ENCODE measurements around the gene PRR14.
"Not testable (repeated sequence)": the region's sequence is repeated elsewhere in the genome, so short reads cannot be mapped to it uniquely, and the experiment has no call there.

PRR14 gene

GRCh38 chr16:30637139-30637538, 13.6 kb upstream of the PRR14 start:
- not testable (repeated sequence) for H3K36me3 ChIP-seq (ENCODE audit: control insufficient read depth, low read depth, low read length); H3K4me3 ChIP-seq (ENCODE audit: low read length); H3K9me3 ChIP-seq (ENCODE audit: control insufficient read depth, low read depth, low read length); H3K4me1 ChIP-seq (ENCODE audit: control insufficient read depth, low read depth, low read length); H3K27ac ChIP-seq (ENCODE audit: low read length); H3K9ac ChIP-seq (ENCODE audit: low read length); H3K27me3 ChIP-seq (ENCODE audit: control insufficient read depth, insufficient read depth, low read length)

DNA sequence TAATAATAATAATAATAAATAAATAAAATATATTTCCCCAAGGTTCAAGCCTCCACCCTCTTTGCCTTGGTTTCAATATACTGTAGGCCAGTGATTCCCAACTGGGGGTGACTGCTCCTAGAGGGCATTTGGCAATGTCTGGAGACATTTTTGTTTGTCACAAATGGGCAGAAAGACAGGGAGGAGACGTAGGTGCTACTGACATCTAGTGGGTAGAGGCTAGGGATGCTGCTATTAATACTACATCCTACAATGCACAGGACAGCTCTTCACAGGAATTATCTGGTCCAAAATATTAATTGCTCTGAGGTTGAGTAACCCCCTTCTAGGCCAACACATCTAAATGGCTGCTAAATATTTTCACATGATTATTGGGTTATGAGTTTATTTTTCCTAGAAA, 12.8 kb upstream of the PRR14 start:
- peaks cover 6% of the 10 kb centered on the region for H3K27me3 ChIP-seq (ENCODE audit: control insufficient read depth, insufficient read depth, low read length)
- no peaks in the 10 kb centered on the region for H3K9me3 ChIP-seq (ENCODE audit: control insufficient read depth, low read depth, low read length)
- H3K9ac ChIP-seq (ENCODE audit: low read length) = no peak overlapping the region
- H3K4me1 ChIP-seq (ENCODE audit: control insufficient read depth, low read depth, low read length) = peaks cover 5% of the 10 kb centered on the region
- no peak overlapping the region for H3K4me3 ChIP-seq (ENCODE audit: low read length)
- no peaks in the 10 kb centered on the region for H3K36me3 ChIP-seq (ENCODE audit: control insufficient read depth, low read depth, low read length)
- H3K27ac ChIP-seq (ENCODE audit: low read length) = no peak overlapping the region

DNA sequence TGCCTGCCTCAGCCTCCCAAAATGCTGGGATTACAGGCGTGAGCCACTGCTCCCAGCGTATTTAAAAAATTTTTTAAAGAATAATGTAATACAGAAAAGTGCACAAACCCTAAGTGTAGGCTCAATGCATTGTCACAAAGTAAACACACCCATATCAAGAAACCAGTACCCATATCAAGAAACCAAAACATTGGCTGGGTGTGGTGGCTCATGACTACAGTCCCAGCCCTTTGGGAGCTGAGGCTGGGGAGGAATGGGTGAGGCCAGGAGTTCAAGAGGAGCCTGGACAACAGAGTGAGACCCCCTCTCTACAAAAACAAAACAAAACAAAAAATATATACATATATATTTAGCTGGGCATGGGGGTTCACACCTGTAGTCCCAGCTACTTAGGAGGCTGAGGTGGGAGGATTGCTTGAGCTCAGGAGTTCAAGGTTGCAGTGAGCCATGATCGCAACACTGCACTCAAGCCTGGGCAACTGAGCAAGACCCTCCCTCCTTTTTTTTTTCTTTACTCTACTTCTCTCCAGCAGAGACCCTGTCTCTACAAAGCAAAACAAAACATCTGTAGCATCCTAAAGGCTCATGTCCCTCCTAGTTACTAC, 9.3 kb upstream of the PRR14 start:
- Histone ChIP-seq H3K9me3 (ENCODE audit: control insufficient read depth, low read depth, low read length) (no peaks in the 10 kb centered on the region), H3K4me1 (ENCODE audit: control insufficient read depth, low read depth, low read length) (no peaks in the 10 kb centered on the region), H3K9ac (ENCODE audit: low read length) (no peak overlapping the region), H3K27ac (ENCODE audit: low read length) (no peak overlapping the region), H3K27me3 (ENCODE audit: control insufficient read depth, insufficient read depth, low read length) (peaks cover 6% of the 10 kb centered on the region), H3K36me3 (ENCODE audit: control insufficient read depth, low read depth, low read length) (no peaks in the 10 kb centered on the region), H3K4me3 (ENCODE audit: low read length) (no peak overlapping the region)

GRCh38 chr16:30644334-30644830, 6.4 kb upstream of the PRR14 start:
- Histone ChIP-seq H3K27ac (ENCODE audit: low read length) (no peak overlapping the region), H3K9ac (ENCODE audit: low read length) (no peak overlapping the region), H3K9me3 (ENCODE audit: control insufficient read depth, low read depth, low read length) (no peaks in the 10 kb centered on the region)

GRCh38 chr16:30645727-30646126, 5.0 kb upstream of the PRR14 start:
- Histone ChIP-seq H3K27ac (ENCODE audit: low read length) (no peak overlapping the region), H3K9me3 (ENCODE audit: control insufficient read depth, low read depth, low read length) (no peaks in the 10 kb centered on the region), H3K36me3 (ENCODE audit: control insufficient read depth, low read depth, low read length) (no peaks in the 10 kb centered on the region), H3K27me3 (ENCODE audit: control insufficient read depth, insufficient read depth, low read length) (no peaks in the 10 kb centered on the region), H3K4me3 (ENCODE audit: low read length) (no peak overlapping the region), H3K9ac (ENCODE audit: low read length) (no peak overlapping the region), H3K4me1 (ENCODE audit: control insufficient read depth, low read depth, low read length) (peaks cover 5% of the 10 kb centered on the region)

More at GRCh38 chr16:30644334-30644830, 6.4 kb upstream of the PRR14 start:
- Histone ChIP-seq H3K27me3 (ENCODE audit: control insufficient read depth, insufficient read depth, low read length) (peaks cover 6% of the 10 kb centered on the region), H3K4me3 (ENCODE audit: low read length) (no peak overlapping the region), H3K36me3 (ENCODE audit: control insufficient read depth, low read depth, low read length) (no peaks in the 10 kb centered on the region), H3K4me1 (ENCODE audit: control insufficient read depth, low read depth, low read length) (no peaks in the 10 kb centered on the region)

- Histone ChIP-seq H3K27me3 (ENCODE audit: control insufficient read depth, insufficient read depth, low read length) (peaks cover 6% of the 10 kb centered on the region), H3K4me1 (ENCODE audit: control insufficient read depth, low read depth, low read length) (peaks cover 8% of the 10 kb centered on the region), H3K27ac (ENCODE audit: low read length) (no peak overlapping the region), H3K4me3 (ENCODE audit: low read length) (no peak overlapping the region), H3K9ac (ENCODE audit: low read length) (no peak overlapping the region), H3K9me3 (ENCODE audit: control insufficient read depth, low read depth, low read length) (no peaks in the 10 kb centered on the region), H3K36me3 (ENCODE audit: control insufficient read depth, low read depth, low read length) (no peaks in the 10 kb centered on the region)
Observed at GRCh38 chr16:30647274-30647571, 3.5 kb upstream of the PRR14 start.

- peaks cover 17% of the 10 kb centered on the region for H3K27me3 ChIP-seq (ENCODE audit: control insufficient read depth, insufficient read depth, low read length)
- H3K27ac ChIP-seq (ENCODE audit: low read length) = peak overlapping the region; percentile 72
- H3K4me3 ChIP-seq (ENCODE audit: low read length) = peak overlapping the region; percentile 34
- H3K9ac ChIP-seq (ENCODE audit: low read length) = peak overlapping the region; percentile 38
- no peaks in the 10 kb centered on the region for H3K36me3 ChIP-seq (ENCODE audit: control insufficient read depth, low read depth, low read length)
- H3K9me3 ChIP-seq (ENCODE audit: control insufficient read depth, low read depth, low read length) = no peaks in the 10 kb centered on the region
- peaks cover 8% of the 10 kb centered on the region for H3K4me1 ChIP-seq (ENCODE audit: control insufficient read depth, low read depth, low read length)
Observed at GRCh38 chr16:30649725-30650368, 913 bp upstream of the PRR14 start.

DNA sequence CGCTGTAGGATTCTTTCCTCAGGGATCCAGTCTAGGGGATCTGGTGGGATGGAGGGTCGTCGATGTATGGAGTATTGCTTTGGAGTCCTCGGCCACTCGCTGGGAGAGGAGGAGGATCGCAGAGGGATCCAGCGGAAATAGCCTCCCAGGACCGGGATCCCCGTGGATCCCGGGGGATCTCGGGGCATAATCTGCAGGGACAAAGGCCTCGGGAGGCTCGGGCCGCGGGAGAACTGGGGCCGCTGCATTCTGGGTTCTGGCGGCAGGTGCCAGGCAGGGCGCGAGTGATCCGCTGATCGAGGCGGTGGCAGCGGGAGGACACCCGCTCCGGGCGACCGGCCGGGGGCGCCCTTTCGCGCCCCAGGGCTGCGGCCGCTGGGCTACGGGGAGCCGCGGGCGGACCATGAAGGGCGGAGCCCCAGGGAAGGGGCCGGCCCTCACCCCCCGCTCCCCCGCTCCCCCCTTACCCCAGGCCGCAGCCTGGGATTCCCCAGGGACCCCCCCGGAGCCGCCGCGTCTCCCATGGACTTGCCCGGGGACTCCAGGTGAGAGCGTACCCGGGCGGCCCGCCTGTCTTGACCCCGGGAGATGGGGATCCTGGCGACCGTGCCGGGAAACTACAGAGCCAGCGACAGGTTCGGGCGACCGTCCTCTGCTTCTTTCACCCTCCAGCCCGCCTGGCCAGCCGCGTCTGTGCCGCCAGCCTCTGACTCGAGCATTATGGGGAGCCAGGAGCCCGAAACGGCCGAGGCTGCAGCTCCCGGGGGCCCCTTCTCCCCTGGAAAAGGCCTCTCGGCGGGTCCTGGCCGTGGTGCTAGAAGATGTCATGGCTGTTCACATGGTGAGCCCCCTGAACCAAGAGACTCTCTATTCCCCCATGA, 604 bp downstream of the PRR14 start:
- no peaks in the 10 kb centered on the region for H3K9me3 ChIP-seq (ENCODE audit: control insufficient read depth, low read depth, low read length)
- peaks cover 17% of the 10 kb centered on the region for H3K27me3 ChIP-seq (ENCODE audit: control insufficient read depth, insufficient read depth, low read length)
- peak overlapping the region; percentile 77 for H3K4me3 ChIP-seq (ENCODE audit: low read length)
- H3K9ac ChIP-seq (ENCODE audit: low read length) = peak overlapping the region; percentile 66
- no peak overlapping the region for H3K27ac ChIP-seq (ENCODE audit: low read length)
- H3K4me1 ChIP-seq (ENCODE audit: control insufficient read depth, low read depth, low read length) = peaks cover 8% of the 10 kb centered on the region
- H3K36me3 ChIP-seq (ENCODE audit: control insufficient read depth, low read depth, low read length) = no peaks in the 10 kb centered on the region

DNA sequence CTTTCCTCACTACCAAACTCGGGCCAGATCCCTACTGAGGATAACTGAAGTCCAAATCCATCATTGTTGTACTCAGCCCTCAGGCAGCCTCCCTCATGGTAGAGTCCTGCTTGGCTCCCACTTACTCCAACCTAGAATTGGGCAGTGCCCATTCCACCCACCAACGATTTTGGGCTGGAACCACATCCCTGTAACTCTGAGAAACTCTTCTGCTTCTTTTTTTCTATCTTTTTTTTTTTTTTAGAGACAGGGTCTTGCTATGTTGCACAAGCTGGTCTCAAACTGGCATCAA, 1.2 kb downstream of the PRR14 start:
- peaks cover 8% of the 10 kb centered on the region for H3K4me1 ChIP-seq (ENCODE audit: control insufficient read depth, low read depth, low read length)
- no peak overlapping the region for H3K9ac ChIP-seq (ENCODE audit: low read length)
- no peaks in the 10 kb centered on the region for H3K9me3 ChIP-seq (ENCODE audit: control insufficient read depth, low read depth, low read length)
- peaks cover 18% of the 10 kb centered on the region for H3K27me3 ChIP-seq (ENCODE audit: control insufficient read depth, insufficient read depth, low read length)
- no peaks in the 10 kb centered on the region for H3K36me3 ChIP-seq (ENCODE audit: control insufficient read depth, low read depth, low read length)
- peak overlapping the region; percentile 77 for H3K4me3 ChIP-seq (ENCODE audit: low read length)
- H3K27ac ChIP-seq (ENCODE audit: low read length) = no peak overlapping the region

DNA sequence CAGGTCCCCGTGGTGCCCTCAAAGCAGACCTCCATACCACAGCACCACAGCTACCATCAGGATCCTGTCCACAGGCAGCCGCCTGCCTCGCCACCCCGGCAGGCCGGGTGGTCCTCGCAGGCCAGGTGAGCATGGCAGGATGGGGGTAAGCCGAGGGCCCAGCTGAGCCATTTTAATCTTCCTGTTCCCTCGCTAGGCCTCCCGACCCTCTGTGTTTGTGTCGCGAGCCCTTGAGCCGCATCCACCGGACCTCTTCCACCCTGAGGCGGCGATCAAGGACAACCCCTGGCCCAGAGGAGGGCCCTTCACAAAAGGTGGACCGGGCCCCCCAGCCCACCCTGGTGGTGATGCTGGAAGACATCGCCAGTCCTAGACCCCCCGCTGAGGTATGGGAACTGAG, 2.0 kb downstream of the PRR14 start:
- Histone ChIP-seq H3K27me3 (ENCODE audit: control insufficient read depth, insufficient read depth, low read length) (peaks cover 21% of the 10 kb centered on the region), H3K27ac (ENCODE audit: low read length) (no peak overlapping the region), H3K36me3 (ENCODE audit: control insufficient read depth, low read depth, low read length) (no peaks in the 10 kb centered on the region), H3K9me3 (ENCODE audit: control insufficient read depth, low read depth, low read length) (no peaks in the 10 kb centered on the region), H3K4me1 (ENCODE audit: control insufficient read depth, low read depth, low read length) (peaks cover 8% of the 10 kb centered on the region), H3K4me3 (ENCODE audit: low read length) (no peak overlapping the region), H3K9ac (ENCODE audit: low read length) (no peak overlapping the region)

GRCh38 chr16:30654856-30655255, 4.1 kb downstream of the PRR14 start:
- H3K36me3 ChIP-seq (ENCODE audit: control insufficient read depth, low read depth, low read length) = no peaks in the 10 kb centered on the region
- H3K27me3 ChIP-seq (ENCODE audit: control insufficient read depth, insufficient read depth, low read length) = peaks cover 23% of the 10 kb centered on the region
- no peaks in the 10 kb centered on the region for H3K9me3 ChIP-seq (ENCODE audit: control insufficient read depth, low read depth, low read length)
- H3K27ac ChIP-seq (ENCODE audit: low read length) = no peak overlapping the region
- no peak overlapping the region for H3K9ac ChIP-seq (ENCODE audit: low read length)
- peaks cover 8% of the 10 kb centered on the region for H3K4me1 ChIP-seq (ENCODE audit: control insufficient read depth, low read depth, low read length)
- H3K4me3 ChIP-seq (ENCODE audit: low read length) = no peak overlapping the region
